GM12878 (cell line): ENCODE results near the gene SPIB. TPM values are rescaled to one million over a fixed set of nuclear protein-coding genes. Genes with fewer than 3 reads are reported as not detected.

Source experiments
- ATF3 ChIP-seq: IDR thresholded peaks from 2 replicates; pipeline ENCODE4 v1.6.1; 2011; ENCODE audit warnings: low read depth, mild to moderate bottlenecking, low read length, moderate library complexity, borderline replicate concordance; ENCODE audit errors: extremely low read depth
- CBX5 ChIP-seq: sonication (generic); IDR thresholded peaks from 2 replicates; pipeline ENCODE4 v1.6.1; 2016; ENCODE audit warnings: low read depth, moderate library complexity, mild to moderate bottlenecking, inconsistent platforms
- CHD4 ChIP-seq: fragments of 200-600 bp; sonication (generic); IDR thresholded peaks from 2 replicates; pipeline ENCODE4 v1.6.1; 2016; ENCODE audit warnings: mild to moderate bottlenecking
- CREM ChIP-seq: IDR thresholded peaks from 2 replicates; pipeline ENCODE4 v1.6.1; 2014; ENCODE audit warnings: antibody characterized with exemption, low read depth
- FOXK2 ChIP-seq: fragments of 450-650 bp; IDR thresholded peaks from 2 replicates; pipeline ENCODE4 v1.6.1; 2017; ENCODE audit warnings: mild to moderate bottlenecking, moderate library complexity
- HCFC1 ChIP-seq: fragments of 150-350 bp; IDR thresholded peaks from 2 replicates; pipeline ENCODE4 v1.6.1; 2014; ENCODE audit warnings: low read length
- IKZF2 ChIP-seq, 2 experiments: fragments of 450-650 bp; IDR thresholded peaks; 2 replicates each; pipeline ENCODE4 v1.6.1; 2017; ENCODE audit warnings: mild to moderate bottlenecking in 2 of 2, moderate library complexity in 2 of 2
- JUNB ChIP-seq: IDR thresholded peaks from 2 replicates; pipeline ENCODE4 v1.6.1; 2016; ENCODE audit warnings: antibody characterized with exemption, mild to moderate bottlenecking
- KDM1A ChIP-seq: fragments of 200-600 bp; sonication (generic); IDR thresholded peaks from 2 replicates; pipeline ENCODE4 v1.6.1; 2016; ENCODE audit warnings: borderline replicate concordance
- MEF2B ChIP-seq: fragments of 450-650 bp; IDR thresholded peaks from 2 replicates; pipeline ENCODE4 v1.6.1; 2018; ENCODE audit warnings: mild to moderate bottlenecking, moderate library complexity; ENCODE audit not compliant: partially characterized antibody, poor library complexity, severe bottlenecking
- MYC ChIP-seq: IDR thresholded peaks from 2 replicates; pipeline ENCODE4 v1.6.1; 2011; ENCODE audit warnings: mild to moderate bottlenecking, low read length, moderate library complexity, inconsistent platforms; ENCODE audit not compliant: insufficient read depth, insufficient replicate concordance, insufficient read length, severe bottlenecking
- NBN ChIP-seq: fragments of 450-650 bp; IDR thresholded peaks from 2 replicates; pipeline ENCODE4 v1.6.1; 2016
- NFYB ChIP-seq: IDR thresholded peaks from 2 replicates; pipeline ENCODE4 v1.6.1; 2011; ENCODE audit warnings: low read depth, mild to moderate bottlenecking, low read length, improper control_type of control experiment, moderate library complexity; ENCODE audit not compliant: insufficient read depth
- NR2C2 ChIP-seq: IDR thresholded peaks from 2 replicates; pipeline ENCODE4 v1.6.1; 2011; ENCODE audit warnings: borderline replicate concordance, low read depth; ENCODE audit not compliant: control insufficient read depth, insufficient read length
- RAD21 ChIP-seq: IDR thresholded peaks from 2 replicates; pipeline ENCODE4 v1.6.1; 2011; ENCODE audit warnings: mild to moderate bottlenecking, low read depth, low read length, moderate library complexity; ENCODE audit not compliant: insufficient read depth
- RB1 ChIP-seq: fragments of 450-650 bp; formaldehyde crosslinking; IDR thresholded peaks from 2 replicates; pipeline ENCODE4 v1.6.1; 2017; ENCODE audit warnings: mild to moderate bottlenecking, borderline replicate concordance
- SMAD1 ChIP-seq: fragments of 450-650 bp; IDR thresholded peaks from 2 replicates; pipeline ENCODE4 v1.6.1; 2018; ENCODE audit warnings: mild to moderate bottlenecking, low read depth; ENCODE audit not compliant: partially characterized antibody
- STAT3 ChIP-seq: IDR thresholded peaks from 2 replicates; pipeline ENCODE4 v1.6.1; 2011; ENCODE audit warnings: low read depth, low read length, improper control_type of control experiment
- WRNIP1 ChIP-seq: IDR thresholded peaks from 2 replicates; pipeline ENCODE4 v1.6.1; 2011; ENCODE audit warnings: low read depth, low read length, improper control_type of control experiment, borderline replicate concordance
- ZNF592 ChIP-seq: fragments of 450-650 bp; IDR thresholded peaks from 2 replicates; pipeline ENCODE4 v1.6.1; 2017; ENCODE audit warnings: mild to moderate bottlenecking, moderate library complexity
- polyA plus RNA-seq, 11 experiments: library from polyadenylated mRNA; depleted of rRNA in 4 of 11; unstranded in 6 of 11; stranded (reverse) in 5 of 11; fragments of >200 nt; fragmentation: Nextera tagmentation in 4 of 11; fragmentation: Illumina TruSeq in 1 of 11; extraction: Ambion mirVana in 4 of 11; extraction: Trizol in 1 of 11; gene quantifications; 1 replicate in 1 of 11; 2 replicates in 10 of 11; pipeline versions ENCODE4 v1.2.1 to v1.2.3, GENCODE V29; 2011 to 2016; ENCODE audit warnings: inconsistent platforms in 2 of 11, missing spikeins in 2 of 11, low read depth in 1 of 11
- total RNA-seq, 4 experiments: library from RNA; depleted of rRNA in 3 of 4; stranded (reverse); fragments of >200 nt in 3 of 4; fragmentation: Illumina TruSeq in 1 of 4; extraction: Trizol in 1 of 4; gene quantifications; 2 replicates each; pipeline versions ENCODE4 v1.2.1 to v1.2.3, GENCODE V29; 2013 to 2021
- TF ChIP-seq, protein P1 (sequence below): IDR thresholded peaks from 2 replicates; pipeline ENCODE4 v1.6.1; 2011; ENCODE audit warnings: low read depth, low read length, improper control_type of control experiment, borderline replicate concordance

The SPIB gene
- total and polyA plus RNA-seq, 10 of the 15 experiments (the other 5 are each of a cell fraction or from before 2014, with no cell fraction given): 3.5 to 123 (median 56.0) TPM

- no peak for TF ChIP-seq MEF2B
- no peak for TF ChIP-seq SMAD1
- no peak for TF ChIP-seq ZNF592
- TF ChIP-seq WRNIP1: no peak
- TF ChIP-seq MYC: no peak
- TF ChIP-seq CHD4: no peak
- TF ChIP-seq ATF3: no peak
- TF ChIP-seq STAT3: no peak
- no peak for TF ChIP-seq CREM
- no peak for TF ChIP-seq JUNB
- peak; percentile 97; the same call in 1 of the 2 replicates for TF ChIP-seq RB1
- TF ChIP-seq, protein P1, sequence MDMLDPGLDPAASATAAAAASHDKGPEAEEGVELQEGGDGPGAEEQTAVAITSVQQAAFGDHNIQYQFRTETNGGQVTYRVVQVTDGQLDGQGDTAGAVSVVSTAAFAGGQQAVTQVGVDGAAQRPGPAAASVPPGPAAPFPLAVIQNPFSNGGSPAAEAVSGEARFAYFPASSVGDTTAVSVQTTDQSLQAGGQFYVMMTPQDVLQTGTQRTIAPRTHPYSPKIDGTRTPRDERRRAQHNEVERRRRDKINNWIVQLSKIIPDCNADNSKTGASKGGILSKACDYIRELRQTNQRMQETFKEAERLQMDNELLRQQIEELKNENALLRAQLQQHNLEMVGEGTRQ: no peak
- TF ChIP-seq NFYB: no peak
- no peak for TF ChIP-seq KDM1A
- TF ChIP-seq IKZF2 (IDR thresholded peaks at IDR 0.05): 0 out of 4 replicates have a peak, but pooled peaks of 1 of the 2 experiments have one; percentile 11
- TF ChIP-seq HCFC1: no peak; the same call in 1 of the 2 replicates
- TF ChIP-seq NR2C2: peak; percentile 47
- TF ChIP-seq CBX5: no peak
- TF ChIP-seq RAD21: no peak
- TF ChIP-seq NBN: peak; percentile 73; the same call in 1 of the 2 replicates
- no peak for TF ChIP-seq FOXK2
Observed at GRCh38 chr19:50383852-50384684, 34.7 kb upstream of the SPIB start, which contains the start of gene POLD1 (continued).
